Choroid plexus epithelial cell (primary cell): ENCODE data around the gene PRKACB.

Experiments used
- DNase-seq: peaks from one replicate; pipeline ENCODE4 v3.0.0-alpha.2; 2010; ENCODE audit warnings: low read depth
- H3K4me3 ChIP-seq: 2 replicates; pipeline ENCODE4 v1.5.1; 2011; ENCODE audit warnings: low read depth, mild to moderate bottlenecking, control low read depth, low read length, moderate library complexity
- TF ChIP-seq, protein P1 (sequence below): conservative IDR thresholded peaks from 2 replicates; pipeline ENCODE4 v1.5.1; 2011; ENCODE audit warnings: low read depth, mild to moderate bottlenecking, control low read depth, inconsistent platforms, low read length, moderate library complexity

PRKACB gene

DNA sequence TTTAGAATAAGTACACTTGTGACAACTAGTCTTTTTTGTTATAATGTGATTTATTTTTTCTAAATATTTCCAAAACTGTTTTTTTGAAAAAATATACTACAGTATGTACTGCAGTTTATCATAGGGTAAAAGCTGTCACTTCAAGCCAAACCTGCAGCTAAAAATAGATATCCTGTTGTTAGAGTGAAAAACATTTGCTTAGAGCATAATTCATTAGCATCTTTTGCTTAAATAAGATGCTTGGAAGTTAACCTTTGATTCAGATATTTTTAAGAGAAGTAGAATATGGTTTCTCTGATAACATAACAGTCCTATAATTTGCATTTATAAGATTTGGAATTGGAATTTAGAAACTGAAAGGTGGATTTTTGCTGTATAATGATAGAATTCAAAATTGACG lies 21.5 kb downstream of the PRKACB start:
- TF ChIP-seq, protein P1, sequence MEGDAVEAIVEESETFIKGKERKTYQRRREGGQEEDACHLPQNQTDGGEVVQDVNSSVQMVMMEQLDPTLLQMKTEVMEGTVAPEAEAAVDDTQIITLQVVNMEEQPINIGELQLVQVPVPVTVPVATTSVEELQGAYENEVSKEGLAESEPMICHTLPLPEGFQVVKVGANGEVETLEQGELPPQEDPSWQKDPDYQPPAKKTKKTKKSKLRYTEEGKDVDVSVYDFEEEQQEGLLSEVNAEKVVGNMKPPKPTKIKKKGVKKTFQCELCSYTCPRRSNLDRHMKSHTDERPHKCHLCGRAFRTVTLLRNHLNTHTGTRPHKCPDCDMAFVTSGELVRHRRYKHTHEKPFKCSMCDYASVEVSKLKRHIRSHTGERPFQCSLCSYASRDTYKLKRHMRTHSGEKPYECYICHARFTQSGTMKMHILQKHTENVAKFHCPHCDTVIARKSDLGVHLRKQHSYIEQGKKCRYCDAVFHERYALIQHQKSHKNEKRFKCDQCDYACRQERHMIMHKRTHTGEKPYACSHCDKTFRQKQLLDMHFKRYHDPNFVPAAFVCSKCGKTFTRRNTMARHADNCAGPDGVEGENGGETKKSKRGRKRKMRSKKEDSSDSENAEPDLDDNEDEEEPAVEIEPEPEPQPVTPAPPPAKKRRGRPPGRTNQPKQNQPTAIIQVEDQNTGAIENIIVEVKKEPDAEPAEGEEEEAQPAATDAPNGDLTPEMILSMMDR: no peak

DNA sequence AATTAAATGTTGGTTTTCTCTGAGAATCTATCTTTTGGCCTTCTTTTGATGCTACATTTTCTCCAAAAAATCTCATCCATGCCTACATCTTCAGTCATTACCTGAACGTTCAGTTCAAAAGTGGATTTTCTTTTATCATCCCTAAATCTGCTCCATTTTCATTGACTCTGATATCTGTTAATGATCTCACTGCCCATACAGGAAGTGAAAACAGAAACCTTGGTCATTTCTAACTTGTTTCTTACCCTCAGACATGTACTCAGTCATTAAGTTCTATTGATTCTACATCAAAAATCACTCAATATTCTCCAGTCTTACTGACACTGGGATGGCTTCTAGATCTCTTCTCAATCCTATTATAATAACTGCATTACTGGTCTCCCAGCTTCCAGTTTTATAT lies 22.7 kb downstream of the PRKACB start:
- no peak overlapping the region for H3K4me3 ChIP-seq
- DNase-seq: no peak
- TF ChIP-seq, protein P1: no peak

More for the DNA sequence above, 21.5 kb downstream of the PRKACB start:
- no peak for DNase-seq
- H3K4me3 ChIP-seq: no peak overlapping the region

DNA sequence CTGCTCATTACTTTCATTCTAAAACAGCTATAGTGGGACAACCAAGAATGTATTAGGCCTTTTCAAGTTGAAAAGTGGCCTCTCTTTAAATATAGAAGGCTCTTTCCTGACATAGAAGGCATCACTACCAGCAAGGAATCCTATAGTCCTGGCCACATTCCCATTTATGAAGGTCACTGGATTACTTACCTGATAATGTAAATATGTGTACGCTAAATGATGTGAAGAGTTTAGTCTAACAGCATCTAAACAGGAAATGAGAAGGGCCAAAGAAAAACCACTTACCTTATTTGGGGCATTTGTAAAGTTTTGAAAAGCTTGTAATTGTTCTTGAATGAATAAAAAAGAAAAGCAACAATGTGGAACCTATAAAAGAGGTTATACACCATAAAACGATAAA lies 24.7 kb downstream of the PRKACB start:
- no peak overlapping the region for H3K4me3 ChIP-seq
- TF ChIP-seq, protein P1: no peak

DNA sequence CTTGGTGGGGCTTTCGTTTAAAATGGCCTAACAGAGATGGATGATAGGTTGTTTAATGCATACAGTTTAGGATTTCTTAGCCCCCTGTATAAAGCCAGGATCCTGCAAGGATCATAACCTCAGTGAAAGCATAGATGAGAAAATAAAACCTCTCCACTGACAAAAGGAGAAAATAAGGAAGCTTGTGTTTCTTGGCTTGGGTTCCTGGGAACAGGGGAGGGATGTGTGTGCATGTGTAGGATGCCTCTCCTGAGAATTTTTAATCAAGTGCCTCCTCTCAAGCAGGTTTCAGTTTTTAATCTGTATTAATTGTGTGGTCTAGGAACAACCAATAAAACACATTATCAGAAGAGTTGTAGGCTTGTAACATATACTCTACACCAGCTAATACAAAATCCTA lies 26.1 kb downstream of the PRKACB start:
- H3K4me3 ChIP-seq: no peak overlapping the region
- TF ChIP-seq, protein P1: no peak
- DNase-seq: no peak

More for the DNA sequence above, 24.7 kb downstream of the PRKACB start:
- no peak for DNase-seq

DNA sequence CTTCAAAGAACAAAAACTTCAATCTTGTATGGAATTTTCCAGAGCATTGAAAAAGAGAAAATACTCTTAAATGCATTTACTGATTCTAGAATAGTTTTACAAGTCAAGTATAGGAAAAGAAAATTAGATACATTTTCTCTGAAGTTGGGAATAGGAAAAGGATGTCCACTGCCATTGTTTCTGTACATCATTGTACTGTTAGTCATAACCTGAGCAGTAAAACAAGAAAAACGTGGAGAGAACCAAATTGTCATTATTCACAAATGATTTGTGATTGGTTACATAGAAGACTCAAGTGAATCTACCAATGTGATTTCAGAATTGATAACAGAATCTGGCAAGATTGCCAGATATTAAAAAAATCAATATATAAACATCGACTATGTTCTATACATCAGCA lies 27.4 kb downstream of the PRKACB start:
- no peak for DNase-seq
- H3K4me3 ChIP-seq: no peak overlapping the region
- TF ChIP-seq, protein P1: no peak

DNA sequence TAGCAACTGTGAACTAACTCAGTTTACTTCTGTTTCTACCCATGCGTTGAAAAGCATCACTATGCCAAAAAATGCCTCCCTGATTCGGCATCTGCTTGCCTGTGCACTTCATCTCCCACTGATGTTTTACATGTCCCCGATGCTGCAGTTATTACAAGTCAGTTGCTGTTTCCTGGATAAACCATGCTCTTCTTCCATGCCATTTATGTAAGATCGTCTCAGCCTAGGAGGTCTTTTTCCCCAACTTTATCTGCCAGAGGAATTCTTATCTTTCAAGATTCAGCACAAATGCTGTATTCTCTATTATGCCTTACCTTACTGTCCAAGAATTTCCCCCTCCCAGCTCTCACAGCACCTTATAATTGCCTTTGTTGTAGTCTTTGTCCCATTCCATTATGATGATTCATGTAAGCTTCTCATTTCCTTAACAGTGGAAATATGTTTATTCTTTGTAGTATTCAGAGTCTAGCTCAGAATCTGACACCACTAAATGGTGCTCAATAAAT lies 30.0 kb downstream of the PRKACB start:
- no peak overlapping the region for H3K4me3 ChIP-seq
- peak; percentile 73 for DNase-seq
- TF ChIP-seq, protein P1: no peak

DNA sequence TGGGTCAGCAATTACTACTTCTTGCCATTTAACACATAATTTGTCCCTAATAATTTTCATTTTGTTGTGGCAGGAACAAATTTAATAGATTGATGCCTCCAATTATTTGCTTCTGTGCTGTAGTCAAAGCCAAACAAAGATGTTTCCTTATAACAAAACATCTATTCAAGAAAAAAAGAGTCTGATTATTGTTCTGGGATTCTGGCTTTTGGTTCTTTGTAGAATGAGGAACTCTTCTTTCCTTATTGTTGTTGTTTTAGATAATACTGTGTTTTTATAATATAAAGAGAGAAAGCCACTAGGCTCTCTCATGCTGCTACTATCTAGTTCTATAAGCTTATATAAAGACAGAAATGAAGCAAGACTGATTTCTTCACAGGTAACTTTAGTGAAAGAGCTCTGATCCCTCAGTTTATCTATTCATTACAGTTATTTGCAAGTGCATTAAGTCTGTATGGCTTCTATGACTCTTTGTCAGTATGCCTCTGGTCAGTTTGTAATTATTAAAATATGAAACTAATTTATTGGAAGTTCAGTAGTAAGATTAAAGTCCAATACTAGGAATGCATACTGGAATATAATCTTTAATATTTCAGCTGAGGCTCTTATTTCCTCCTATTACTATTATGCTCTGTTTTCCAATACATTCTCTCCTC lies 37.4 kb downstream of the PRKACB start:
- DNase-seq: no peak
- TF ChIP-seq, protein P1: no peak
- no peak overlapping the region for H3K4me3 ChIP-seq
